ENCODE measurements around the gene PARP11. TPM values are rescaled to one million over a fixed set of nuclear protein-coding genes. Genes with fewer than 3 reads are reported as not detected.

PARP11 gene
- total and polyA plus RNA-seq, 2 of the 8 experiments (the other 6 are each of a cell fraction or from before 2014, with no cell fraction given) = 4.2 to 13.3 TPM

- no peak for TF ChIP-seq CHD7 (IDR thresholded peaks at IDR 0.05; ENCODE audit: insufficient replicate concordance, low read length)
- no peak for TF ChIP-seq JUND (IDR thresholded peaks at IDR 0.05; ENCODE audit: low read length)
- no peak for TF ChIP-seq JUN (IDR thresholded peaks at IDR 0.05; ENCODE audit: low read depth, low read length)
Observed at GRCh38 chr12:3791256-3791874, 81.8 kb downstream of the PARP11 start (continued).
